ENCODE measurements around the gene GRM7. TPM values are rescaled to one million over a fixed set of nuclear protein-coding genes. Genes with fewer than 3 reads are reported as not detected.

The GRM7 gene
- total and polyA plus RNA-seq, 2 donors, result 0.14 to 1.7 TPM

DNA sequence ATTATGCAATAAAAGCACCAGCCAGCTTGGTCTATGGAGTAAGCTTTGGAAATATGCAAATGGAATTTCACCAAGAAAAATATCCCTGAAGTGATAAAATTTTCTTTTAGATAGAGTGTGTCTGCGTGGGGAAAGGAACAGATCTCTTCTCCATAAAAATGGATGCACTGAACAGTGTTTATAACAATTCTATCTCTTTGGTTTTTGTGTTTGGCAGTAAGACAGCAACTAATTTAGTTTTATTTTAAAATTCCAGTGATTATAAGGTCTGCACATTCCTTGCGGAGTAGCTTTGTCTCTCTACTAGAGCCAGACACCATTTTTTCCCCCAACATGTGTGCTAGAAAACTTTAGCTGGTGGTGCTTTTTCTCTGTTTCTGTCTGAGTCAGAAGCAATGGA, 712.4 kb downstream of the GRM7 start:
- no peaks in the 10 kb centered on the region for H3K36me3 ChIP-seq (ENCODE audit: control insufficient read depth in 2 of 2, insufficient read depth in 2 of 2, low read length in 1 of 2)
- no peaks in the 10 kb centered on the region for H3K4me1 ChIP-seq (ENCODE audit: control insufficient read depth in 2 of 2, insufficient read depth in 2 of 2, low read length in 2 of 2)
- H3K27me3 ChIP-seq (ENCODE audit: control insufficient read depth in 2 of 2, insufficient read depth in 1 of 2, low read length in 1 of 2), result no peaks in the 10 kb centered on the region
- no peak overlapping the region for H3K4me3 ChIP-seq (ENCODE audit: low read length in 2 of 2)
- WGBS, result 95% methylated on average over 2 of the region's 2 CpGs
- H3K27ac ChIP-seq (ENCODE audit: low read depth in 1 of 2, low read length in 1 of 2), result no peak overlapping the region
- peaks cover 0 to 11% of the 10 kb centered on the region in 2 donors for H3K9me3 ChIP-seq (ENCODE audit: control insufficient read depth in 2 of 2, insufficient read depth in 1 of 2, low read length in 1 of 2)
- no peak for DNase-seq (ENCODE audit: low read depth in 6 of 9, low spot score in 9 of 9)

DNA sequence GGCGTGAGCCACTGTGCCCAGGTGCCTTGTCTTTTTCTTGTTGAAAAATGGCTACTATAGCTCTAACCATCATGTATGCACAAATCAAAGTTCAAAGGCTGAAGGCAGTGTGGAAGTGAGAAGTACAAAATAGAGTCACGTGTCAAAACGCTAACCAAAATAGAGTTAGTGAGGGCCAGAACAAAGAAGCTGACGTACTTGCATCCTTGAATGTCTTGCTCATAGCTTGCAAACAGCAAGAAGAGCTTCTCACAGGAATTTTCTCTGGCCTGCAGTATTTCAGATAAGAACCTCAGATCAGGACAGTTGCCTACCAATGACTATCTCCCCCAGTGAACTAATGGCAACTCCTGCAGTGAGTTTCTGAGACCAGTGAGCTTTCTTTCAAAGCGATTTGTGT, 713.5 kb downstream of the GRM7 start:
- 96% methylated on average over 5 of the region's 5 CpGs for WGBS
- H3K36me3 ChIP-seq (ENCODE audit: control insufficient read depth in 2 of 2, insufficient read depth in 2 of 2, low read length in 1 of 2), result no peaks in the 10 kb centered on the region
- H3K4me3 ChIP-seq (ENCODE audit: low read length in 2 of 2), result no peak overlapping the region
- peaks cover 0 to 10% of the 10 kb centered on the region in 2 donors for H3K9me3 ChIP-seq (ENCODE audit: control insufficient read depth in 2 of 2, insufficient read depth in 1 of 2, low read length in 1 of 2)
- no peaks in the 10 kb centered on the region for H3K4me1 ChIP-seq (ENCODE audit: control insufficient read depth in 2 of 2, insufficient read depth in 2 of 2, low read length in 2 of 2)
- H3K27me3 ChIP-seq (ENCODE audit: control insufficient read depth in 2 of 2, insufficient read depth in 1 of 2, low read length in 1 of 2), result no peaks in the 10 kb centered on the region
- DNase-seq (ENCODE audit: low read depth in 6 of 9, low spot score in 9 of 9), result no peak
- H3K27ac ChIP-seq (ENCODE audit: low read depth in 1 of 2, low read length in 1 of 2), result no peak overlapping the region

DNA sequence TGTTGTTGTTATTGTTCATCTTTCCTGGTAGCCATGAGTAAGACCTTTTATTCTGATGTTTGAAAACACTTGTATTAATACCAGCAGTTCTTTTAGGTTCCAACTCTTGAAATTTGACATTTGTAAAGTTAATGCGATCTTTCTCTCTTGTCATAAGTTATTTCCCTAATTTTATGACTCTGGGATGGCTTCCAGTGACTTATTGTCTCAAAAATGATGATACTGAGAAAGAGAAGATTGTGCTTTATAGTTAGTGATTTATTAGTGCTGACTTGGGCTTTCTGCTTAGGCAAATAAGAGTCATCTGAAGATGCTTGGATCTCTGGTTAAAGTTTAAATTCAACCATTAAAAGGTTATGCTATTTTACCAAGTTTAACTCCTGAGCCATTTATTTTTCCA, 715.2 kb downstream of the GRM7 start:
- Histone ChIP-seq H3K27me3 (ENCODE audit: control insufficient read depth in 2 of 2, insufficient read depth in 1 of 2, low read length in 1 of 2) (no peaks in the 10 kb centered on the region), H3K27ac (ENCODE audit: low read depth in 1 of 2, low read length in 1 of 2) (no peak overlapping the region), H3K9me3 (ENCODE audit: control insufficient read depth in 2 of 2, insufficient read depth in 1 of 2, low read length in 1 of 2) (no peaks in the 10 kb centered on the region), H3K4me3 (ENCODE audit: low read length in 2 of 2) (no peak overlapping the region), H3K36me3 (ENCODE audit: control insufficient read depth in 2 of 2, insufficient read depth in 2 of 2, low read length in 1 of 2) (no peaks in the 10 kb centered on the region), H3K4me1 (ENCODE audit: control insufficient read depth in 2 of 2, insufficient read depth in 2 of 2, low read length in 2 of 2) (no peaks in the 10 kb centered on the region)
- DNase-seq (ENCODE audit: low read depth in 6 of 9, low spot score in 9 of 9), result no peak
- WGBS, result 96% methylated on average over 1 of the region's 1 CpG

DNA sequence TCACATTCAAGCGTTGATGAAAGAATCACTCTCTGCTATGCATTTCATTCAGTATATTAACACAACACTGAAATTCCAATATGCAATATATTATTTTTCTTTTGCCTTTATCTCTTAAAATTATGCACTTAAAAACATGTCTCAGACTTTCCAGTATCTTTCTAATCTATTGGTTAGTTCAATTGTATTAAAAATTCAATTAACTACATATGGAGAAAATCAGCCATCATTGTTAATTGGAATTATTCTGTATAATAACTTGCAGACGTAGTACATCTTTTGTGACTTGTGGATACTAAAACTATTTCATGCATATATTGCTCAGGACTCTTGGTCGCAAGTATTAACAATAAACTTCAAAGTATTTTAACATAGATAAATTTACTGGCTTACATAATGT, 715.6 kb downstream of the GRM7 start:
- 95% methylated on average over 3 of the region's 3 CpGs for WGBS
- Histone ChIP-seq H3K36me3 (ENCODE audit: control insufficient read depth in 2 of 2, insufficient read depth in 2 of 2, low read length in 1 of 2) (no peaks in the 10 kb centered on the region), H3K27ac (ENCODE audit: low read depth in 1 of 2, low read length in 1 of 2) (no peak overlapping the region), H3K4me3 (ENCODE audit: low read length in 2 of 2) (no peak overlapping the region), H3K4me1 (ENCODE audit: control insufficient read depth in 2 of 2, insufficient read depth in 2 of 2, low read length in 2 of 2) (no peaks in the 10 kb centered on the region), H3K27me3 (ENCODE audit: control insufficient read depth in 2 of 2, insufficient read depth in 1 of 2, low read length in 1 of 2) (no peaks in the 10 kb centered on the region), H3K9me3 (ENCODE audit: control insufficient read depth in 2 of 2, insufficient read depth in 1 of 2, low read length in 1 of 2) (no peaks in the 10 kb centered on the region)
- no peak for DNase-seq (ENCODE audit: low read depth in 6 of 9, low spot score in 9 of 9)

DNA sequence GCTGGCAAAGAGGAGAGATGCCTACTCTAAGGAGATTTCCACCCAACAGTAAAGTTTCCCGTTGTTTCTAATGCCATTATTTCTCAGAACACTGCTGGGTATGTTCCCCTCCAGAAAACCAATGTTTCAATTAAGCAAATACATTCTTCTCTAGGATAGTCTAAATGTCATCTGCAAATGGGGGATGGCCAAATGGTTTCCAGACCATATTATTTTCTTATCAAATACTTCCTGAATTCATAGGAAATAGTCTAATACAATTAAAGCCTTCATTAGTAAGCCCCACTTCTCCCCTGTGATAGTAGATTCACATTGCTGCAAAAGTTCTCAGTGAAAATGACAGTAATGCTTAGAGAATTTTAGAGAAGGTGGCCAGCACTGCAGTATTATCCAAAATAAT, 716.6 kb downstream of the GRM7 start:
- 90% methylated on average over 1 of the region's 1 CpG for whole genome bisulfite sequencing
- no peak for DNase-seq (ENCODE audit: low read depth in 6 of 9, low spot score in 9 of 9)
- Histone ChIP-seq H3K36me3 (ENCODE audit: control insufficient read depth in 2 of 2, insufficient read depth in 2 of 2, low read length in 1 of 2) (no peaks in the 10 kb centered on the region), H3K9me3 (ENCODE audit: control insufficient read depth in 2 of 2, insufficient read depth in 1 of 2, low read length in 1 of 2) (no peaks in the 10 kb centered on the region), H3K4me3 (ENCODE audit: low read length in 2 of 2) (no peak overlapping the region), H3K27me3 (ENCODE audit: control insufficient read depth in 2 of 2, insufficient read depth in 1 of 2, low read length in 1 of 2) (no peaks in the 10 kb centered on the region), H3K4me1 (ENCODE audit: control insufficient read depth in 2 of 2, insufficient read depth in 2 of 2, low read length in 2 of 2) (no peaks in the 10 kb centered on the region), H3K27ac (ENCODE audit: low read depth in 1 of 2, low read length in 1 of 2) (no peak overlapping the region)

DNA sequence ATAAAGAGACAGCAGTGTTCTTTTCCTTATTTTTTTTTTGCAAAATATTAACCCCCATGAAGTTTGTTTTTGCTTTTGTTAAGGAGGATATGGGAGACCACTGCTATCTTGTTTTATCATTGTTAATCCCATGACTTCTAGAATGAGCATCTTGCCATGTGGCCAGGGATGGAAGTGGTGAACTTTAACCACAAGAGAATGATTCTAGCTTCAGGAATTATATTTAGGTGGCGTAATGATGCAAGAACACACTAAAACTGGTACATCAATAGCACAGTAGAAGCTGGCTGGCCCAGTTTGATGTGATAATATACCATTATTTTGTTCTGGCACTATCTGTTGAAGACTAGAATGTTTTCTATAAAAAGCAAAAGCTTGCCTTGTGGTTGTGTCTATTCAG, 720.9 kb downstream of the GRM7 start:
- no peak for DNase-seq (ENCODE audit: low read depth in 6 of 9, low spot score in 9 of 9)
- H3K9me3 ChIP-seq (ENCODE audit: control insufficient read depth in 2 of 2, insufficient read depth in 1 of 2, low read length in 1 of 2), result no peaks in the 10 kb centered on the region
- H3K27me3 ChIP-seq (ENCODE audit: control insufficient read depth in 2 of 2, insufficient read depth in 1 of 2, low read length in 1 of 2), result no peaks in the 10 kb centered on the region
- H3K4me1 ChIP-seq (ENCODE audit: control insufficient read depth in 2 of 2, insufficient read depth in 2 of 2, low read length in 2 of 2), result no peaks in the 10 kb centered on the region
- H3K27ac ChIP-seq (ENCODE audit: low read depth in 1 of 2, low read length in 1 of 2), result no peak overlapping the region
- WGBS, result 80% methylated on average over 1 of the region's 1 CpG
- no peaks in the 10 kb centered on the region for H3K36me3 ChIP-seq (ENCODE audit: control insufficient read depth in 2 of 2, insufficient read depth in 2 of 2, low read length in 1 of 2)
- H3K4me3 ChIP-seq (ENCODE audit: low read length in 2 of 2), result no peak overlapping the region

DNA sequence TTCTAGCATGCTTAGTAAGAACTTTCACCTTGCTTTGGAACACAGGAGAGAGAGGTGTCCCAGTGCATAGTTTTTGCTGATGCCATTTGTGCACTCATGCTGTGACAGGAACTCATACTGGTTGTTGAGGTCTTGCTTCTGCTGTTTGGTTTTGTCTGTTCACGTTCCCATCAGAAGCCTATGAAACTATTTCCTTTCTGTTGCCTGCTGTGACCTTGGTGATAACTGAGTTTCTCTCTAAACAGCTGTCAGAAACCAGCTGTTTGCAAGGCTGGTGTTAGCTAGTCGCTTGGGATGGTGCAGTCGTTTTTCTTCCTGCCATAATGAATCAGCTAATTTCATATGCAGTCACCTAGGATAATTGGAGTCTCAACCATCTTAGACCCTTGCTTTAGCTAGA, 724.1 kb downstream of the GRM7 start:
- no peaks in the 10 kb centered on the region for H3K4me1 ChIP-seq (ENCODE audit: control insufficient read depth in 2 of 2, insufficient read depth in 2 of 2, low read length in 2 of 2)
- WGBS, result 6% methylated on average over 3 of the region's 3 CpGs

DNA sequence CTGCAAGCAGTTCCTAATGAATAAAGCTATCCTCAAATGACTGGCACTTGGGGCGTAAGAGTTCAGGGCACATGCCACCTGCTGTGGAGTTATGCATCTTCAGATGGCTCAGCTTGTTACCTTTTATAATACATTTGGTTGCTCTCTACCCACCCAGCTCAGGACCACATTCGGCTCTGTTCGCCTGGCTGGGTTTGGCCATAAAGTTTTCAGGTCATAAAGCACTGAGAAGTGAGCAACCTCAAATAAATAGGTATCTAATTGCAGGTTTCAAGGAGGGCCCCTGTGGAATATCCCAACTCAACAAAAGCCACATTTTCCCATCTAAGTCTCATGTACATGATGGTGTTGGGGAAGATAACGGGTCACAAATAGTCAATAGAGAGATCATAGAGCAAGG, 727.3 kb downstream of the GRM7 start:
- H3K27ac ChIP-seq (ENCODE audit: low read depth in 1 of 2, low read length in 1 of 2), result no peak overlapping the region
- H3K4me3 ChIP-seq (ENCODE audit: low read length in 2 of 2), result no peak overlapping the region
- no peaks in the 10 kb centered on the region for H3K36me3 ChIP-seq (ENCODE audit: control insufficient read depth in 2 of 2, insufficient read depth in 2 of 2, low read length in 1 of 2)
- no peaks in the 10 kb centered on the region for H3K27me3 ChIP-seq (ENCODE audit: control insufficient read depth in 2 of 2, insufficient read depth in 1 of 2, low read length in 1 of 2)
- no peaks in the 10 kb centered on the region for H3K4me1 ChIP-seq (ENCODE audit: control insufficient read depth in 2 of 2, insufficient read depth in 2 of 2, low read length in 2 of 2)
- 95% methylated on average over 4 of the region's 4 CpGs for WGBS
- H3K9me3 ChIP-seq (ENCODE audit: control insufficient read depth in 2 of 2, insufficient read depth in 1 of 2, low read length in 1 of 2), result no peaks in the 10 kb centered on the region
- no peak for DNase-seq (ENCODE audit: low read depth in 6 of 9, low spot score in 9 of 9)

More for the DNA sequence above, 724.1 kb downstream of the GRM7 start:
- H3K4me3 ChIP-seq (ENCODE audit: low read length in 2 of 2), result no peak overlapping the region
- no peaks in the 10 kb centered on the region for H3K9me3 ChIP-seq (ENCODE audit: control insufficient read depth in 2 of 2, insufficient read depth in 1 of 2, low read length in 1 of 2)
- no peaks in the 10 kb centered on the region for H3K36me3 ChIP-seq (ENCODE audit: control insufficient read depth in 2 of 2, insufficient read depth in 2 of 2, low read length in 1 of 2)
- no peaks in the 10 kb centered on the region for H3K27me3 ChIP-seq (ENCODE audit: control insufficient read depth in 2 of 2, insufficient read depth in 1 of 2, low read length in 1 of 2)
- DNase-seq (ENCODE audit: low read depth in 6 of 9, low spot score in 9 of 9), result peak in 1 of 9 donors; percentile 17
- H3K27ac ChIP-seq (ENCODE audit: low read depth in 1 of 2, low read length in 1 of 2), result no peak overlapping the region

DNA sequence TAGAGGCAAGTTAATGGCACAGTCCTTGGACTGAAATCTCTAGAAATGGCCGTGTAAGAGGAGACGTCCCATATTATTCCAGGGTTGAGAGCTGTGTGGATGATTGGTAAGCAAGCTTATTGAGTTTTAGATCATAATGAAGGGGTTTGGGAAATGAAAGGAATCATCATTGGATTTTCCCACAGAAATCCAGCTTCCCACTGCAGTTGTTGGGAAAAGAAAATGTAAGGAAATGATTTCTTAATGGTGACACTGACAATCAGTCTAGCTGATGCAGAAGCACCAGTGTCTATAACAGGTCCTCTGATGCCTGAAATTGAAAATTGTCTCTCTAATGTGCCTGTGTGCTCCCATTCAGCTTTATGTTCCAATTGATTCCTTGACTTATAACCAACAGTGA, 728.6 kb downstream of the GRM7 start:
- no peaks in the 10 kb centered on the region for H3K27me3 ChIP-seq (ENCODE audit: control insufficient read depth in 2 of 2, insufficient read depth in 1 of 2, low read length in 1 of 2)
- H3K4me1 ChIP-seq (ENCODE audit: control insufficient read depth in 2 of 2, insufficient read depth in 2 of 2, low read length in 2 of 2), result no peaks in the 10 kb centered on the region
- DNase-seq (ENCODE audit: low read depth in 6 of 9, low spot score in 9 of 9), result no peak
- no peaks in the 10 kb centered on the region for H3K9me3 ChIP-seq (ENCODE audit: control insufficient read depth in 2 of 2, insufficient read depth in 1 of 2, low read length in 1 of 2)
- no peak overlapping the region for H3K4me3 ChIP-seq (ENCODE audit: low read length in 2 of 2)
- no peaks in the 10 kb centered on the region for H3K36me3 ChIP-seq (ENCODE audit: control insufficient read depth in 2 of 2, insufficient read depth in 2 of 2, low read length in 1 of 2)
- H3K27ac ChIP-seq (ENCODE audit: low read depth in 1 of 2, low read length in 1 of 2), result no peak overlapping the region
- 94% methylated on average over 2 of the region's 2 CpGs for WGBS

DNA sequence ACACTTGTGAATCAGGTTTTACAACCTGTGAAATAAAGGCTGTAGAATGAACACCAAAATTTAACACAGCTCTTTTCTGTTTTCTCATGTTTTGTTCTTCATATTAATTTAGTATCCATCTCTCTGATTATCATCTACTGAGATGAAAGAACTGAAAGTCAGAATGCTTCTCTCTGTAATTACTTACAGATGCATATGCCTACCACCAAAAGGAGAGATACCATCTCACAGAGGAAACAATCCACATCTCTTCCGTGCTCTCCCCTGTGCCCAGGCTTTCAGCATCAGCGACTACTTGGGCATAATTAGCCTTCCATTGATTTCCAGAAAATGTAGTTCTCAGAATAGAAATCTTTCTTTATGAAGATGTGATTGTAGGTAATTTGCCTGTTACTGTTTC, 741.4 kb downstream of the GRM7 start:
- 93% methylated on average over 2 of the region's 2 CpGs for WGBS

More for the DNA sequence above, 741.4 kb downstream of the GRM7 start:
- Histone ChIP-seq H3K27me3 (ENCODE audit: control insufficient read depth in 2 of 2, insufficient read depth in 1 of 2, low read length in 1 of 2) (no peaks in the 10 kb centered on the region), H3K36me3 (ENCODE audit: control insufficient read depth in 2 of 2, insufficient read depth in 2 of 2, low read length in 1 of 2) (no peaks in the 10 kb centered on the region), H3K4me1 (ENCODE audit: control insufficient read depth in 2 of 2, insufficient read depth in 2 of 2, low read length in 2 of 2) (no peaks in the 10 kb centered on the region), H3K9me3 (ENCODE audit: control insufficient read depth in 2 of 2, insufficient read depth in 1 of 2, low read length in 1 of 2) (peaks cover 0 to under 1% of the 10 kb centered on the region in 2 donors), H3K27ac (ENCODE audit: low read depth in 1 of 2, low read length in 1 of 2) (no peak overlapping the region), H3K4me3 (ENCODE audit: low read length in 2 of 2) (no peak overlapping the region)
- no peak for DNase-seq (ENCODE audit: low read depth in 6 of 9, low spot score in 9 of 9)

Measured in thymus (tissue), 11 donors.